Measurements from ENCODE around the gene WNT3A.

The WNT3A gene

GRCh38 chr1:228000416-228000815 lies 6.4 kb upstream of the WNT3A start:
- no peak for DNase-seq

GRCh38 chr1:228000836-228001563 lies 5.8 kb upstream of the WNT3A start:
- no peak for DNase-seq

GRCh38 chr1:228001738-228002535 lies 4.9 kb upstream of the WNT3A start:
- DNase-seq: no peak

- no peak for DNase-seq
Measured at GRCh38 chr1:228002792-228003191, 4.0 kb upstream of the WNT3A start.

GRCh38 chr1:228003461-228004330 lies 3.1 kb upstream of the WNT3A start:
- DNase-seq: no peak

- DNase-seq: no peak
Measured at GRCh38 chr1:228004331-228004855, 2.4 kb upstream of the WNT3A start.

GRCh38 chr1:228004856-228005462 lies 1.8 kb upstream of the WNT3A start:
- no peak for DNase-seq

- no peak for DNase-seq
Measured at GRCh38 chr1:228005511-228006033, 1.2 kb upstream of the WNT3A start.

GRCh38 chr1:228006034-228006785 lies 588 bp upstream of the WNT3A start:
- no peak for DNase-seq

GRCh38 chr1:228007049-228007800 lies 427 bp downstream of the WNT3A start:
- no peak for DNase-seq

GRCh38 chr1:228007801-228008341 lies 1.1 kb downstream of the WNT3A start:
- DNase-seq: no peak

- no peak for DNase-seq
Measured at GRCh38 chr1:228008391-228009115, 1.8 kb downstream of the WNT3A start.

- no peak for DNase-seq
Measured at GRCh38 chr1:228009116-228009827, 2.5 kb downstream of the WNT3A start.

- DNase-seq: no peak
Measured at GRCh38 chr1:228009828-228010775, 3.3 kb downstream of the WNT3A start.

GRCh38 chr1:228010921-228011320 lies 4.1 kb downstream of the WNT3A start:
- no peak for DNase-seq

GRCh38 chr1:228011721-228012311 lies 5.0 kb downstream of the WNT3A start:
- no peak for DNase-seq

- no peak for DNase-seq
Measured at GRCh38 chr1:228012555-228012954, 5.8 kb downstream of the WNT3A start.

Data from inflammatory macrophage treated with lipopolysaccharide for 4 hours (primary cell).